SH-SY5Y (cell line): ENCODE measurements around the gene WRNIP1.

ENCODE experiments used
- GATA2 ChIP-seq: IDR thresholded peaks from 2 replicates; pipeline ENCODE4 v1.6.1; 2011; ENCODE audit warnings: mild to moderate bottlenecking, low read depth, low read length
- GATA3 ChIP-seq: IDR thresholded peaks from 2 replicates; pipeline ENCODE4 v1.6.1; 2011; ENCODE audit warnings: low read depth, mild to moderate bottlenecking, low read length, moderate library complexity

GRCh38 chr6:2754393-2754792 lies 10.8 kb upstream of the WRNIP1 start:
- TF ChIP-seq GATA2: no peak
- TF ChIP-seq GATA3: no peak
